Measurements from ENCODE around the gene RASSF8. TPM values are rescaled to one million over a fixed set of nuclear protein-coding genes. Genes with fewer than 3 reads are reported as not detected.

The RASSF8 gene
- total RNA-seq, 1 donor from 2014 or later: 77.0 TPM

DNA sequence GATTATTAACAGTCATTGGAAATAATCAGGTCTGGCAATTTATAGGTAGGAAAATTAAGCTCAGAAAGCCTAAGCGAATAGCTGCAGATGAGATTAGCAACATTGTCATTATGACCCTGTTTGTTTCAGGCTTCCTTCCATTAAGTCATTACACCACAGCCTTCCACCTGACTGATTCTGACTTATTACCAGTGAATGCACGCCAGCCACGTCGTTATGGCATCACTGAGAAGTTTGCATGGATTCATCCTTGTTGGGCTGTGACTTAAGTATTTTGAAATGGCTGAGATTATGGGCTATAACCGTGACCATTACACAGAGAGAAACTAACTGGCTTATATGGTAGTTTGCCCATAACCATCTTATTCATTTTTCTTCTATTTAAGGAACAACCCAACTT lies 18.6 kb downstream of the RASSF8 start:
- H3K27ac Mint-ChIP-seq: no peak overlapping the region
- H3K36me3 Mint-ChIP-seq: peaks cover 13% of the 10 kb centered on the region
- Histone ChIP-seq H3K9ac (no peak overlapping the region), H3K27ac (peak overlapping the region; percentile 39), H3K27me3 (no peaks in the 10 kb centered on the region), H3K4me2 (peak overlapping the region; percentile 50), H2AFZ (replicated peaks) (no peak overlapping the region), H3K4me3 (no peak overlapping the region), H3F3A (ENCODE audit: low read depth) (peaks cover 30% of the 10 kb centered on the region), H3K79me2 (ENCODE audit: low read depth) (peaks cover 100% of the 10 kb centered on the region), H3K9me3 (ENCODE audit: low read depth) (no peaks in the 10 kb centered on the region), H3K36me3 (no peaks in the 10 kb centered on the region), H4K20me1 (ENCODE audit: low read depth) (peaks cover 30% of the 10 kb centered on the region), H3K4me1 (peaks cover 85% of the 10 kb centered on the region)
- H3K9me3 Mint-ChIP-seq: peaks cover 7% of the 10 kb centered on the region
- DNase-seq (ENCODE audit: low spot score): peak; percentile 56
- TF ChIP-seq EZH2phosphoT487 (IDR thresholded peaks at IDR 0.05) (no peak), EZH2 (IDR thresholded peaks at IDR 0.05) (no peak), CTCF (IDR thresholded peaks at IDR 0.05) (no peak)
- H3K27me3 Mint-ChIP-seq (ENCODE audit: insufficient read depth, low read depth): no peaks in the 10 kb centered on the region
- H3K4me3 Mint-ChIP-seq: no peak overlapping the region
- peaks cover 27% of the 10 kb centered on the region for H3K4me1 Mint-ChIP-seq

GRCh38 chr12:25979059-25979458 lies 20.6 kb downstream of the RASSF8 start:
- Mint-ChIP-seq H3K27me3 (ENCODE audit: insufficient read depth, low read depth) (no peaks in the 10 kb centered on the region), H3K4me1 (peaks cover 22% of the 10 kb centered on the region), H3K4me3 (no peak overlapping the region), H3K27ac (peak overlapping the region; percentile 12), H3K9me3 (peaks cover 10% of the 10 kb centered on the region), H3K36me3 (peaks cover 14% of the 10 kb centered on the region)
- Histone ChIP-seq H3K27ac (peak overlapping the region; percentile 77), H4K20me1 (ENCODE audit: low read depth) (peaks cover 14% of the 10 kb centered on the region), H3K27me3 (no peaks in the 10 kb centered on the region), H3K4me1 (peaks cover 79% of the 10 kb centered on the region), H3K4me3 (no peak overlapping the region), H3F3A (ENCODE audit: low read depth) (peaks cover 30% of the 10 kb centered on the region), H3K9me3 (ENCODE audit: low read depth) (no peaks in the 10 kb centered on the region), H3K36me3 (no peaks in the 10 kb centered on the region), H3K79me2 (ENCODE audit: low read depth) (peaks cover 100% of the 10 kb centered on the region), H3K4me2 (peak overlapping the region; percentile 61), H3K9ac (no peak overlapping the region), H2AFZ (replicated peaks) (no peak overlapping the region)
- peak; percentile 49 for DNase-seq (ENCODE audit: low spot score)
- no peak for TF ChIP-seq CTCF (IDR thresholded peaks at IDR 0.05)
- no peak for TF ChIP-seq EZH2 (IDR thresholded peaks at IDR 0.05)
- no peak for TF ChIP-seq EZH2phosphoT487 (IDR thresholded peaks at IDR 0.05)

DNA sequence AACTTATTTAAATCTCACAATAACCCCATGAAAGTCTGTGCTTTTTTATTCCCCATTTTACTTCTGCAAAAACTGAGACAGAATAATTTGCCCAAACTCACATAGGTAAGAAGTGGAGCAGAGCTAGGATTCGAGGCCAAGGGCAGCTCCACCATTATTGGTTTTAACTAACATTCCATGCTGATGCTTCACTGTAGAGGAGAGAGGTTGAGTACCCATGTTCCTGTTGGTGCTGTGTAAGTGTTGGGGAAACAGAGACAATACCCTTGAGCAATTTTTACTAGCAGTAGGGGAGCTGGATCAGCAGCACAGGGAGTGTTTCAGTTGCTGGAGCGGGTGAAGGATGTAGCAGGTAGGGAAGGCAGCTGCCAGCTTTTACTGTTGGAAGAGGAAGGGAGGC lies 21.1 kb downstream of the RASSF8 start:
- H2AFZ ChIP-seq (replicated peaks): no peak overlapping the region
- Mint-ChIP-seq H3K9me3 (peaks cover 10% of the 10 kb centered on the region), H3K4me3 (no peak overlapping the region), H3K27ac (no peak overlapping the region), H3K27me3 (ENCODE audit: insufficient read depth, low read depth) (peaks cover 2% of the 10 kb centered on the region), H3K4me1 (peaks cover 20% of the 10 kb centered on the region), H3K36me3 (peaks cover 13% of the 10 kb centered on the region)
- peaks cover 14% of the 10 kb centered on the region for H4K20me1 ChIP-seq (ENCODE audit: low read depth)
- no peak overlapping the region for H3K9ac ChIP-seq
- H3K4me3 ChIP-seq: no peak overlapping the region
- peak overlapping the region; percentile 8 for H3K27ac ChIP-seq
- H3K9me3 ChIP-seq (ENCODE audit: low read depth): no peaks in the 10 kb centered on the region
- peaks cover 100% of the 10 kb centered on the region for H3K79me2 ChIP-seq (ENCODE audit: low read depth)
- TF ChIP-seq CTCF (IDR thresholded peaks at IDR 0.05) (no peak), EZH2phosphoT487 (IDR thresholded peaks at IDR 0.05) (no peak), EZH2 (IDR thresholded peaks at IDR 0.05) (no peak)
- H3K4me2 ChIP-seq: peak overlapping the region; percentile 61
- H3K36me3 ChIP-seq: no peaks in the 10 kb centered on the region
- H3K27me3 ChIP-seq: no peaks in the 10 kb centered on the region
- H3F3A ChIP-seq (ENCODE audit: low read depth): peaks cover 30% of the 10 kb centered on the region
- DNase-seq (ENCODE audit: low spot score): no peak
- peaks cover 74% of the 10 kb centered on the region for H3K4me1 ChIP-seq
